Muscle of leg (tissue), 11 donors: ENCODE results near the gene ATG5. TPM values are rescaled to one million over a fixed set of nuclear protein-coding genes. Genes with fewer than 3 reads are reported as not detected.
"Not testable (repeated sequence)": the region's sequence is repeated elsewhere in the genome, so short reads cannot be mapped to it uniquely, and the experiment has no call there.

Experiments used
- DNase-seq: peaks from one replicate; pipeline ENCODE4 v3.0.0; 2013
- H3K27ac ChIP-seq: one replicate; pipeline ENCODE4 v1.5.1; 2013; ENCODE audit warnings: mild to moderate bottlenecking, low read length, control low read depth
- H3K27me3 ChIP-seq: one replicate; pipeline ENCODE4 v1.6.1; 2013; ENCODE audit warnings: low read length; ENCODE audit not compliant: control insufficient read depth, insufficient read depth
- H3K36me3 ChIP-seq: one replicate; pipeline ENCODE4 v1.6.1; 2013; ENCODE audit warnings: low read length; ENCODE audit not compliant: control insufficient read depth, insufficient read depth
- H3K4me1 ChIP-seq: one replicate; pipeline ENCODE4 v1.6.1; 2013; ENCODE audit warnings: low read length; ENCODE audit not compliant: control insufficient read depth, insufficient read depth
- H3K4me3 ChIP-seq: one replicate; pipeline ENCODE4 v1.5.1; 2013; ENCODE audit warnings: low read length, control low read depth
- H3K9me3 ChIP-seq: replicated peaks from 2 replicates; pipeline ENCODE4 v1.6.1; 2013; ENCODE audit warnings: low read depth, low read length; ENCODE audit not compliant: control insufficient read depth
- WGBS: methylation state at CpG from one replicate; pipeline ENCODE4 v1.1.5; 2013; ENCODE audit warnings: missing lambda C conversion rate; ENCODE audit not compliant: insufficient coverage; 5-methylcytosine and 5-hydroxymethylcytosine counted together
- polyA plus RNA-seq, 8 donors: library from polyadenylated mRNA; unstranded; fragments of 120-200 nt; gene quantifications; one replicate each; pipeline versions ENCODE4 v1.2.1 to v1.2.3, GENCODE V29; 2013; ENCODE audit warnings: inconsistent platforms in 1 of 8, low replicate concordance in 1 of 8; ENCODE audit not compliant: insufficient read length in 8 of 8, insufficient read depth in 1 of 8
- total RNA-seq: library from RNA; stranded (reverse); fragments of 120-200 nt; gene quantifications from one replicate; pipeline ENCODE4 v1.2.4, GENCODE V29; 2013

ATG5 gene
- total and polyA plus RNA-seq, 9 donors = 19.2 to 29.8 (median 23.9) TPM

DNA sequence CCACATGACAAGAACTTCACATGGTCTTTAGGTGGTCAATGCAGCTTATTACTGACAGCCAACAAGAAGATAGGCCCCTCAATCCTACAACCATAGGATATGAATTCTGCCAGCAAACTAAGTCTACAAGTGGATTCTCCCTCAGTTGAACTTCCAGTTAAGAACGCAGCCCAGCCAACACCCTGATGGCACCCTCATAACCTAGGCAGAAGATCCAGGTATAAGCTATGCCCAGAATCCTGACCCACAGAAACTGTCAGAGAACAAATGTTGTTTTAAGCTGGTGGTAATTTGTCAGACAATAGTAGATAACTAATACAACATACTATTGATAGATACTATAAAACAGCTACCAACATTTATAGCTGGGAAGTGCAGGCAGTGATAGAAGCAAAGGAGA lies 38.8 kb downstream of the ATG5 start:
- Histone ChIP-seq H3K9me3 (no peaks in the 10 kb centered on the region), H3K4me3 (no peak overlapping the region), H3K36me3 (peaks cover 3% of the 10 kb centered on the region), H3K4me1 (no peaks in the 10 kb centered on the region), H3K27ac (no peak overlapping the region), H3K27me3 (no peaks in the 10 kb centered on the region)
- DNase-seq = no peak
- WGBS = no CpG with 5 or more reads among the region's 1 CpG

DNA sequence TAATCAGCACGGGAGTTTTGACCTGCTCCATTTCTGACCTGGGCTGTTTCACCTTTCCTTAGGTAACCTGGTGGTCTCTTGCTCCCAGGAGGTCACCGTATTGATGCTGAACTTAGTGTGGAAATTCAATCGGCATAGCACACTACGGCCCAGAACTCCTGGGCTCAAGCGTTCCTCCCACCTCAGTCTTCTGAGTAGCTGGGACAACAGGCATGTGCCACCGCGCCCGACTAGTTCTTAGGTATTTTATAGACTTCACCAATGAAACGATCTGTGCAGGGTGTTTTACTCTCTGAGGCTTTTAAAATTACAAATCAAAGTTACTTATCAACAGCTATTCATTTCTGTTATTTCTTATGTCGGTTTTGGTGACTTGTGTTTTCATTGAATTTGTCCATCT lies 42.1 kb downstream of the ATG5 start:
- 94% methylated on average over 4 of the region's 10 CpGs for WGBS
- Histone ChIP-seq H3K36me3 (peaks cover 5% of the 10 kb centered on the region), H3K27me3 (no peaks in the 10 kb centered on the region), H3K4me3 (no peak overlapping the region), H3K9me3 (no peaks in the 10 kb centered on the region), H3K4me1 (no peaks in the 10 kb centered on the region), H3K27ac (no peak overlapping the region)
- DNase-seq = no peak

DNA sequence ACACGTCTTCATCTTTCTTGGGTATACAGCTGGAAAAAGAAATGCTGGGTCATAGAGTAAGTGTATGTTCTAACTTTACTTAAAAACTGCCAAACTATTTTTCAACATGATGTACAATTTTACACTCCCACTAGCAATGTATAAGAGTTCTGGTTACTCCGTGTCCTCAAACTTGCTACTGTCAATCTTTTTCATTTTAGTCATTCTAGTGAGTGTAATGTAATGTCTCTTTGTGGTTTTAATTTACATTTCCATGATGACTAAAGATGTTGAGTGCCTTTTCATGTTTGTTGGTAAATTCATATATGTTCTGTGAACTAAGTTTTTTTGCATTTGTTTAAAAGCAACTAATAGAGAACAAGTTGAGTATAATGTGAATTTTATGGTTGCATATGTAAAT lies 43.9 kb downstream of the ATG5 start:
- WGBS = no CpG with 5 or more reads among the region's 2 CpGs
- H3K27ac ChIP-seq = no peak overlapping the region
- H3K4me3 ChIP-seq = no peak overlapping the region
- H3K4me1 ChIP-seq = no peaks in the 10 kb centered on the region
- peaks cover 8% of the 10 kb centered on the region for H3K36me3 ChIP-seq
- H3K9me3 ChIP-seq = no peaks in the 10 kb centered on the region
- DNase-seq = no peak
- no peaks in the 10 kb centered on the region for H3K27me3 ChIP-seq

DNA sequence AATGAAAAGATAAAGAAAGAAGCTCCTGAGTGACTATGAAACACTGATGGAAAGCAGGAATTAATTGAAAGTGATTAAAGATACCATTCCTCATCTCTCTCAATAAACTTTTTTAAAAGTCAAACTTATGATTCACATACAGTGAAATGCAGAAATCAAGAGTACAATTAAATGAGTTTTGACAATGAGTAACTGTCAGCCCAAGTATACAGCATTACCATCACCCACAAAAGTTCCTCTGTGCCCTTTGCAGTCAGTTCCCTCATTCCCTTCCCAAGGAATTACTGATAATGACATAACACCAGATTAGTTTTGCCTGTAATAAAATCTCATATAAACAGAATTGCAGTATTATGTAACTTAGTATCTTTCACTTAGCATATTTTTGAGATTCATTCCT lies 44.5 kb downstream of the ATG5 start:
- no peaks in the 10 kb centered on the region for H3K27me3 ChIP-seq

DNA sequence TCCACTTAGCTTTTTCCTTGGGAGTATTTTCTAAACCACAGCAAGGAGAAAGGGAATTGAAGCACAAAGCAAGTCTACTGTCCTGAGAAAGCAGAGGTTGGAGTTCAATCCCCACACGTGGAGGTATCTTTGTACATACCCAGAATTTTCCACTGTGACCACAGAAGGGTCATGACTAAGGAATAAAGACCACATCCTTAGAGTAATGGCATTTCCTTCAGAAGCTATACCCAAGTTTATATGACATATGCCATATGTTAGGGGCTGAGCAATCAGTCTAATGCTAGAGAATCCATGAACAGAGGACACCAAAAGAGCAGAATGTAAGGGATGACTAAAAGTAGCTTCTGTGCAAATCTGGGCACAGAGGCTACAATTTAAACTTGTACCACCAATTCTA lies 46.4 kb downstream of the ATG5 start:
- Histone ChIP-seq H3K4me3 (no peak overlapping the region), H3K4me1 (no peaks in the 10 kb centered on the region), H3K27me3 (no peaks in the 10 kb centered on the region), H3K9me3 (no peaks in the 10 kb centered on the region), H3K36me3 (peaks cover 8% of the 10 kb centered on the region), H3K27ac (no peak overlapping the region)
- WGBS = no CpG with 5 or more reads among the region's 1 CpG
- DNase-seq = no peak

More for the DNA sequence above, 44.5 kb downstream of the ATG5 start:
- no peak overlapping the region for H3K4me3 ChIP-seq
- H3K36me3 ChIP-seq = peaks cover 8% of the 10 kb centered on the region
- H3K4me1 ChIP-seq = no peaks in the 10 kb centered on the region
- H3K9me3 ChIP-seq = no peaks in the 10 kb centered on the region
- H3K27ac ChIP-seq = no peak overlapping the region
- no peak for DNase-seq

DNA sequence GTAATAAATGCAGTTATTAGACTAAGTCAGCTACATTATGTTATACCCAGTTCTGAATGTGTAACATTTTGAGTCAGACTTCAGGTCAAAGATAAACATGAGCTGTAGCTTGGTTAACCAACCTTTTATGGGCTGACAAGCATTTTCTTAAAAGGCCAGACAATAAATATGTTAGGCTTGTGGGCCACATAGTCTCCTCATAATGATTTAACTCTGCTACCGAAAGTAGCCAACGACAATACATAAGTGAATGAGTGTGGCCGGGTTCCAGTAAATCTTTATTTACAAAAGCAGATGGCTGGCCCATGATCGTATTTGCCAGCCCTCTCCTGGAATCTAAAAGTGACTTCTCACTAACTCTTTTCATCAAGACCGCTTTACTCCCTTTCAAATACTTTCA lies 49.9 kb downstream of the ATG5 start:
- peaks cover 8% of the 10 kb centered on the region for H3K36me3 ChIP-seq
- 84% methylated on average over 4 of the region's 5 CpGs for WGBS
- no peak for DNase-seq
- H3K9me3 ChIP-seq = no peaks in the 10 kb centered on the region
- H3K27ac ChIP-seq = no peak overlapping the region
- H3K4me3 ChIP-seq = no peak overlapping the region
- no peaks in the 10 kb centered on the region for H3K27me3 ChIP-seq
- H3K4me1 ChIP-seq = no peaks in the 10 kb centered on the region

DNA sequence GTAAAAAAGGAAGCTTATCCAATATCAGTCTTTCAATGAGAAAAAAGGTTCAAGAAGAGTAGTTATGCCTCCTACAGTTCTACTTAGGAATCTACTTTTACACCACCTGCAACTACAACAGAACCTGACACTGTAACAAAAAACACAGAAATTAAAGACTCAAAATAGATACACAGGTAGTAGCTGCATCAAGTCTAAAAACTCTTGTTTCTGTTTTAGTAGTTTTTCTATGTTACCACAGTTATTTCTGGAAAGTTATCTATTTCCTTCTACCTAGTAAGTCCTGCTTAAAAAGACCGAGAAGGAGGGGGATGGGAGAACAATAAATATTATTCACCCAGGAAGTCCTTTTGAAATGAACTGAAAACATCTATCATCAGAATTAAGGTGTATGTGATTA lies 52.5 kb downstream of the ATG5 start:
- peaks cover 4% of the 10 kb centered on the region for H3K9me3 ChIP-seq
- DNase-seq = no peak
- no peaks in the 10 kb centered on the region for H3K4me1 ChIP-seq
- no peak overlapping the region for H3K4me3 ChIP-seq
- WGBS = no CpG with 5 or more reads among the region's 1 CpG
- H3K27me3 ChIP-seq = no peaks in the 10 kb centered on the region
- H3K27ac ChIP-seq = no peak overlapping the region
- peaks cover 3% of the 10 kb centered on the region for H3K36me3 ChIP-seq

DNA sequence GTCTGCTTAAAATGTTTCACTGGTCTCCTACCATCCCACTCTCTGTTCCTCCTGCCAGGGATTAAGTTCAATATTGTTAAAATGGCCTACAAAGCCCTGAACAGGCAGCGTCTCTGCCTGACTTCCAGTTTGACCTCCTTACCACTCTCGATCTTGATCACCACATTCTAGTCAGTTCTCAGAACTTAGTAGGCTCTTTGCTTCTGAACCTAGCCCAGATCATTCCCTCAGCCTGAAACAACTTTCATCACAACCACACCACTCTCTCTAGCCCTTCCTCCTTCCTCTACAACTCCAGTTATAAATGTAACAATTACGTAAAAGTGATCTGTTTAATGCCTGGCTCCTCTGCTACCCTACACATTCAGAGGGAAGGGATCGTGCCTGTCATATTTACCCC lies 53.3 kb downstream of the ATG5 start:
- Histone ChIP-seq H3K9me3 (peaks cover 4% of the 10 kb centered on the region), H3K4me1 (no peaks in the 10 kb centered on the region), H3K27ac (no peak overlapping the region), H3K27me3 (no peaks in the 10 kb centered on the region), H3K36me3 (no peaks in the 10 kb centered on the region), H3K4me3 (no peak overlapping the region)
- DNase-seq = no peak
- WGBS = 97% methylated on average over 4 of the region's 4 CpGs

DNA sequence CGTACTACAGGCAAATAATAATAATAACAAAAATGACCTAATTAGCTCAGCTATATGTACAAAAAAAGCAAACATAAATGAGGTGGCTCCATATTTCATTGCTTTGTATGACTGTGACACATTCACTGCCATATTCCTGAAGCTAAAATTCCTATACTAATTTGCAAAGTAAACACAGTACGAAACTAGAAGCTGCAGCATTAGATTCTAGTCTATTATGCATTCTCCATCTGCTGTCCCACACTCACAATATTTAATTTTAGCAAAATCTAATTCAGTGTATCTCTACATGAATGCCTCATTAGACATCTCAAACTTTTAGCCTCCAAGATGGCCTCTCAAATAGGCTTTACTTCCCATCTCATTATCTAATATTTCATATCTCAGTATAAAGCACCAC lies 55.1 kb downstream of the ATG5 start:
- 100% methylated on average over 1 of the region's 2 CpGs for WGBS
- Histone ChIP-seq H3K4me1 (no peaks in the 10 kb centered on the region), H3K27me3 (no peaks in the 10 kb centered on the region), H3K9me3 (peaks cover 9% of the 10 kb centered on the region), H3K4me3 (no peak overlapping the region), H3K27ac (no peak overlapping the region), H3K36me3 (no peaks in the 10 kb centered on the region)
- DNase-seq = no peak

DNA sequence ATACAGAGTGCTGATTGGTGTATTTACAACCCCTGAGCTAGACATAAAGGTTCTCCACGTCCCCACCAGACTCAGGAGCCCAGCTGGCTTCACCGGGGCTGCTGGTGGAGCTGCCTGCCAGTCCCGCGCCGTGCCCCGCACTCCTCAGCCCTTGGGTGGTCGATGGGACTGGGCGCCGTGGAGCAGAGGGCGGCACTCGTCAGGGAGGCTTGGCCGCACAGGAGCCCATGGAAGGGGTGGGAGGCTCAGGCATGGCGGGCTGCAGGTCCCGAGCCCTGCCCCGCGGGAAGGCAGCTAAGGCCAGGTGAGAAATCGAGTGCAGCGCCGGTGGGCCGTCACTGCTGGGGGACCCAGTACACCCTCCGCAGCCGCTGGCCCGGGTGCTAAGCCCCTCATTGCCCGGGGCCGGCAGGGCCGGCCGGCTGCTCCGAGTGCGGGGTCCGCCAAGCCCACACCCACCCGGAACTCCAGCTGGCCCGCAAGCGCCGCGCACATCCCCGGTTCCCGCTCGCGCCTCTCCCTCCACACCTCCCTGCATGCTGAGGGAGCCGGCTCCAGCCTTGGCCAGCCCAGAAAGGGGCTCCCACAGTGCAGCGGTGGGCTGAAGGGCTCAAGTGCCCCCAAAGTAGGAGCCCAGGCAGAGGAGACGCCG lies 56.2 kb downstream of the ATG5 start:
- H3K27ac ChIP-seq, DNase-seq, H3K4me3 ChIP-seq, H3K4me1 ChIP-seq, H3K27me3 ChIP-seq, H3K36me3 ChIP-seq: not testable (repeated sequence)
- H3K9me3 ChIP-seq = peaks cover 15% of the 10 kb centered on the region
- WGBS = 96% methylated on average over 41 of the region's 43 CpGs

DNA sequence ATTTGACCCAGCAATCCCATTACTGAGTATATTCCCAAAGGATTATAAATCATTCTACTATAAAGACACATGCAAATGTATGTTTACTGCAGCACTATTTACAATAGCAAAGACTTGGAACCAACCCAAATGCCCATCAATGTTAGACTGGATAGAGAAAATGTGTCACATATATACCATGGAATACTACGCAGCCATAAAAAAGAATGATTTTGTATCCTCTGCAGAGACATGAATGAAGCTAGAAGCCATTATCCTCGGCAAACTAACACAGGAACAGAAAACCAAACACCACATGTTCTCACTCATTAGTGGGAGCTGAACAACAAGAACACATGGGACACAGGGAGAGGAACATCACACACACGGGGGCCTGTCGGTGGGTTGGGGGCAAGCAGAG lies 57.1 kb downstream of the ATG5 start:
- peaks cover 15% of the 10 kb centered on the region for H3K9me3 ChIP-seq
- H3K4me1 ChIP-seq, H3K4me3 ChIP-seq, H3K36me3 ChIP-seq, H3K27ac ChIP-seq, DNase-seq, H3K27me3 ChIP-seq: not testable (repeated sequence)
- 100% methylated on average over 1 of the region's 4 CpGs for WGBS
